Activated naive CD4-positive, alpha-beta T cell treated with anti-CD3 and anti-CD28 coated beads for 36 hours (primary cell): ENCODE measurements around the gene WDFY4. TPM values are rescaled to one million over a fixed set of nuclear protein-coding genes. Genes with fewer than 3 reads are reported as not detected.

ENCODE experiments used
- CTCF ChIA-PET: fragments of 350-600 bp; sonication (Branson Sonifier 250); formaldehyde crosslinking; loops from one replicate; lab custom pipeline; 2021; ENCODE audit warnings: antibody characterized with exemption; lab: Charles Lee
- DNase-seq: peaks from one replicate; pipeline ENCODE4 v3.0.0-alpha.2; 2020
- H3K27ac Mint-ChIP-seq: one replicate; pipeline ENCODE4 v1.8.0; 2021; ENCODE audit warnings: mild to moderate bottlenecking, mixed read lengths
- H3K27me3 Mint-ChIP-seq: one replicate; pipeline ENCODE4 v1.8.0; 2021; ENCODE audit warnings: low read depth, mixed read lengths
- H3K36me3 Mint-ChIP-seq: one replicate; pipeline ENCODE4 v1.8.0; 2021; ENCODE audit warnings: low read depth, mixed read lengths
- H3K4me1 Mint-ChIP-seq: one replicate; pipeline ENCODE4 v1.8.0; 2021; ENCODE audit warnings: low read depth, mixed read lengths
- H3K4me3 Mint-ChIP-seq: one replicate; pipeline ENCODE4 v1.8.0; 2021; ENCODE audit warnings: mild to moderate bottlenecking, moderate library complexity, mixed read lengths
- H3K9me3 Mint-ChIP-seq: one replicate; pipeline ENCODE4 v1.8.0; 2021; ENCODE audit warnings: mixed read lengths
- intact Hi-C: fragments of 100-400 bp; cut with micrococcal nuclease; formaldehyde crosslinking; loops from one replicate; pipeline ENCODE4 v1.15.1; 2023
- total RNA-seq, 2 experiments: library from RNA; stranded (reverse); gene quantifications; one replicate each; pipeline ENCODE4 v1.2.3, GENCODE V29; 2021

Gene WDFY4
- total RNA-seq, 2 experiments from 2014 or later: 0.20 to 0.29 TPM

DNA sequence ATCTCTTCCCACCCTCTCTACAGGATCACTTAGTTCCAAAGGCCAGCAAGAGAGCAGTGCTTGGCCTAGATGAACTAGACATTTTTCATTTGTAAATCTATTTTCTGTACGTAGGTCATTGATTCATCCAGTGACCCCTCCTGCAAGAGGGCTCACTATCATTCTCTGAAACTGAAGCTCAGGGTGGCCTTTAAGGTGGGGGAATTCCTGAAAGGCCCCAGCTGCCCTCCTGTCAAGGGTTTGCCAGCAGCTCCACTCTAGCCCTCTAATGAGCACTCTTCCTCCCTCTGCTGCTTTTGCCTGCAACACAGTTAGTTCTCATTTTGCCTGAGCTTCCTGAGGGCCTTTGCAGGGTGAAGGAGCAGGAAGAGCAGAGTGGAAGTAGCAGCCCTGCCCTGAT, 213.8 kb downstream of the WDFY4 start:
- intact Hi-C loops: no loop called here
- CTCF ChIA-PET: no interaction called here
- no peak for DNase-seq
- H3K36me3 Mint-ChIP-seq: no peaks in the 10 kb centered on the region
- no peaks in the 10 kb centered on the region for H3K4me1 Mint-ChIP-seq
- no peak overlapping the region for H3K27ac Mint-ChIP-seq
- H3K27me3 Mint-ChIP-seq: no peaks in the 10 kb centered on the region
- H3K4me3 Mint-ChIP-seq: no peak overlapping the region
- no peaks in the 10 kb centered on the region for H3K9me3 Mint-ChIP-seq

DNA sequence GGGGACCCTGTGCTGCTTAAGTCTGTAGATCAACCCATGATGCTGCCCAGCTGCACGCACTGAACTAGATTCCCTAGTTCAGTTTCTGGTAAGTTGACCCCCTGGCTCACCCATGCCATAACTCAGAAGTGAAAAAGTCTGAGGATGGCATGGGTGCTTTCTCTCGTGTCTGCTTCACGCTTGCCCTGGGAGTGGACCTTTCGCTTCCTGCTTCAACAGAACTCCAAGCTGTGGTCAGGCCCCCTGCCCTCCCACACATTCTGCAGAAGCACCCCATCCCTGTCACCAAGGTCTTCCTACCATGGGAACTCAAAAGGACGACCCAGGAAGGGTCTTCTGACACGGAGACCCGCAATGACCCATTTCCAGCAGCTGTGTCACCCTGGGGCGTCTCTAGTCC, 215.1 kb downstream of the WDFY4 start:
- no peaks in the 10 kb centered on the region for H3K27me3 Mint-ChIP-seq
- H3K36me3 Mint-ChIP-seq: no peaks in the 10 kb centered on the region
- DNase-seq: no peak
- CTCF ChIA-PET: interaction anchor here (1.0 kb wide), 1 partner anchor 243 kb away, joined by 4 read pairs; no protein-coding TSS in a partner anchor
- H3K4me3 Mint-ChIP-seq: no peak overlapping the region
- H3K27ac Mint-ChIP-seq: no peak overlapping the region
- H3K9me3 Mint-ChIP-seq: no peaks in the 10 kb centered on the region
- H3K4me1 Mint-ChIP-seq: no peaks in the 10 kb centered on the region
- intact Hi-C loops: no loop called here

DNA sequence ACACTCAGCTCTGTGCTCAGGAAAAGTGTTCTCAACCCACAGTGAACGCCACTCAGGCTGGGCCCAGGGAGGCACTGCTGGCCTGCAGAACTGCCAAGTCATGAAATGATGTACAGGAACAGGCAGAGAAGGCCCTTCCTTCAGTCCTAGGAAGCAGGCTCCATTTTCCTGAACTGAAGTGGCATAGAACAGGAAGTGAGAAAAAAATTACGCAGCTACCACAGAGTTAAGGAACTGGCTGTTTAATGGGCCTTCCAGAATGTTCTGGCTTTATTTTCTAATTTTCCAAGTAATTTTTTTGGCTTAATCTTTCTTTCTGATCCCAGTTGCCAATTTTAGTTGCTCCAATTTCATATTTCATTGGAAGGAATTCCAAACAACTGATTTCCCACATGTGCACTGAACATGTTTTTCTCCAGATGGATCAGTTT, 215.7 kb downstream of the WDFY4 start:
- no peaks in the 10 kb centered on the region for H3K4me1 Mint-ChIP-seq
- no peaks in the 10 kb centered on the region for H3K27me3 Mint-ChIP-seq
- no peaks in the 10 kb centered on the region for H3K36me3 Mint-ChIP-seq
- no peak for DNase-seq
- H3K27ac Mint-ChIP-seq: no peak overlapping the region
- intact Hi-C loops: no loop called here
- H3K9me3 Mint-ChIP-seq: no peaks in the 10 kb centered on the region
- CTCF ChIA-PET: interaction anchor here (1.0 kb wide), 1 partner anchor 244 kb away, joined by 4 read pairs; no protein-coding TSS in a partner anchor
- H3K4me3 Mint-ChIP-seq: no peak overlapping the region

GRCh38 chr10:48901319-48901718, 216.6 kb downstream of the WDFY4 start:
- DNase-seq: no peak
- Mint-ChIP-seq H3K27me3 (no peaks in the 10 kb centered on the region), H3K36me3 (no peaks in the 10 kb centered on the region), H3K9me3 (no peaks in the 10 kb centered on the region), H3K27ac (no peak overlapping the region), H3K4me3 (no peak overlapping the region), H3K4me1 (no peaks in the 10 kb centered on the region)
- CTCF ChIA-PET: no interaction called here
- intact Hi-C loops: no loop called here

GRCh38 chr10:48902096-48902495, 217.4 kb downstream of the WDFY4 start:
- H3K4me1 Mint-ChIP-seq: no peaks in the 10 kb centered on the region
- no peak overlapping the region for H3K4me3 Mint-ChIP-seq
- CTCF ChIA-PET: no interaction called here
- intact Hi-C loops: no loop called here
- H3K27ac Mint-ChIP-seq: no peak overlapping the region
- no peaks in the 10 kb centered on the region for H3K27me3 Mint-ChIP-seq
- no peaks in the 10 kb centered on the region for H3K9me3 Mint-ChIP-seq
- no peak for DNase-seq
- no peaks in the 10 kb centered on the region for H3K36me3 Mint-ChIP-seq

DNA sequence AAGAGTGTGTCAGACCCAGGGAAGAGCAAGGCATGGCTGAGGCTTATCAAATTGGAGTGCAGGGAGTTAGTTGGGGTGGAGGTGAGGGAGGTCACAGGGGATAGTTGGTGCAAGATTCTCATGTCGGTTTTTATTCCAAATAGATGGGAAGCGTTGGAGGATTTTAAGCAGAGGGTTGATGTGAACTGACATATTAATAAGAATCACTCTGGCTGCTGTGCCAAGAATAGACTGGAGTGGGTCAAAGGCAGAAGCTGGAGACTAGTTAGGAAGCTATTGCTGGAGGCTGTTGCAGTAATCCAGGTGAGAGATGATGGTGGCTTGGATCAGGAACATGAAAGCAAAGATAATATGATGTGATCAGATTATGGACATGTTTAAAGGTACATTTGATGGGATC, 218.5 kb downstream of the WDFY4 start:
- DNase-seq: no peak
- intact Hi-C loops: no loop called here
- Mint-ChIP-seq H3K4me3 (no peak overlapping the region), H3K4me1 (no peaks in the 10 kb centered on the region), H3K27ac (no peak overlapping the region), H3K36me3 (no peaks in the 10 kb centered on the region), H3K9me3 (no peaks in the 10 kb centered on the region), H3K27me3 (no peaks in the 10 kb centered on the region)
- CTCF ChIA-PET: interaction anchor here (0.6 kb wide), 1 partner anchor 498 kb away, joined by 3 read pairs; no protein-coding TSS in a partner anchor

DNA sequence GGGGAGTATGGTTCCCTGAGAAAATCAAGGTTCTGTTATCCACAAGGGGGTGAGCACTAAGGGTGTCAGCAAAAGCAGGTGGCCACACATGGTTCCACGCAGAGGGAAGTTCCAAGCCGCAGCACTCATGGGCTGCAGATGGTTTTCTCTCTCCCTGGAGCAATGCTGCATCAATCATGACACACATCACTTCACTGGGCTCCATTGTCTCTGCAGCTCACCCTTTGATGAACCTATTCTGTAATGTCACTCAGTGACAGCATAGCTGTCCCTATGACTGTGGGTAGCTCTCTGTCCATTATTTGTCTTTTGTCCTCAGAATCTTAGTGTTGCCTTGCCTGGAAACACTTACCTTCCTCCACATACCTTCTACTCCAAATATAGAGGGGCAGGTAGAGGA, 220.2 kb downstream of the WDFY4 start:
- Mint-ChIP-seq H3K27me3 (no peaks in the 10 kb centered on the region), H3K4me1 (no peaks in the 10 kb centered on the region), H3K4me3 (no peak overlapping the region), H3K27ac (no peak overlapping the region), H3K9me3 (no peaks in the 10 kb centered on the region), H3K36me3 (no peaks in the 10 kb centered on the region)
- intact Hi-C loops: no loop called here
- CTCF ChIA-PET: no interaction called here
- no peak for DNase-seq

- Mint-ChIP-seq H3K27me3 (no peaks in the 10 kb centered on the region), H3K36me3 (no peaks in the 10 kb centered on the region), H3K27ac (no peak overlapping the region), H3K9me3 (no peaks in the 10 kb centered on the region), H3K4me1 (no peaks in the 10 kb centered on the region), H3K4me3 (no peak overlapping the region)
- CTCF ChIA-PET: no interaction called here
- no peak for DNase-seq
- intact Hi-C loops: no loop called here
Measured at GRCh38 chr10:48905311-48905710, 220.6 kb downstream of the WDFY4 start.

GRCh38 chr10:48906841-48907240, 222.2 kb downstream of the WDFY4 start:
- no peak overlapping the region for H3K27ac Mint-ChIP-seq
- DNase-seq: no peak
- no peaks in the 10 kb centered on the region for H3K36me3 Mint-ChIP-seq
- no peaks in the 10 kb centered on the region for H3K27me3 Mint-ChIP-seq
- no peak overlapping the region for H3K4me3 Mint-ChIP-seq
- intact Hi-C loops: no loop called here
- no peaks in the 10 kb centered on the region for H3K4me1 Mint-ChIP-seq
- H3K9me3 Mint-ChIP-seq: no peaks in the 10 kb centered on the region
- CTCF ChIA-PET: no interaction called here

- intact Hi-C loops: no loop called here
- CTCF ChIA-PET: no interaction called here
Measured at GRCh38 chr10:48907730-48908129, 223.1 kb downstream of the WDFY4 start.

DNA sequence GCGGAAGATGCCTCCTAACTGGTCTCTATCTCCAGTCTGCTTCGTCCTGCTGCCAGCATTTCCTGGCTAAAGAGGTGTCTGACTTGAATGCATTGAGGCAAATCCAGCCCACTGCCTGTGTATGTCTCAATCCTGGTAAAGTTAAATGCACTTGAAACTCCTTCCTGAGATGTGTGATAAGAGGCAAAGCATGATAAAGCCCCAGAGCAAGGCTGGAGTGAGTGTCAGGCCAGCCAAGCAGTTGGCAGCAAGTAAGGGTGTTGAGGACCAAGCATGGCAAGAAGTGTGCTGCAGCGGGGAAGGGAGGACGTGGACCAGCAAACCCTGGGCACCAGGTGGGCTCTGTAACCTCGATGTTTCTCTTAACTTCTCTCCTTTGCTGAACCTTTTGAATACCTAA, 225.9 kb downstream of the WDFY4 start:
- intact Hi-C loops: no loop called here
- DNase-seq: no peak
- CTCF ChIA-PET: no interaction called here
- H3K36me3 Mint-ChIP-seq: no peaks in the 10 kb centered on the region
- H3K27me3 Mint-ChIP-seq: no peaks in the 10 kb centered on the region
- no peaks in the 10 kb centered on the region for H3K4me1 Mint-ChIP-seq
- no peaks in the 10 kb centered on the region for H3K9me3 Mint-ChIP-seq
- H3K4me3 Mint-ChIP-seq: no peak overlapping the region
- no peak overlapping the region for H3K27ac Mint-ChIP-seq

More at GRCh38 chr10:48907730-48908129, 223.1 kb downstream of the WDFY4 start:
- DNase-seq: no peak
- no peaks in the 10 kb centered on the region for H3K27me3 Mint-ChIP-seq
- H3K4me1 Mint-ChIP-seq: no peaks in the 10 kb centered on the region
- no peaks in the 10 kb centered on the region for H3K9me3 Mint-ChIP-seq
- H3K27ac Mint-ChIP-seq: no peak overlapping the region
- no peak overlapping the region for H3K4me3 Mint-ChIP-seq
- no peaks in the 10 kb centered on the region for H3K36me3 Mint-ChIP-seq

GRCh38 chr10:48913674-48914073, 229.0 kb downstream of the WDFY4 start:
- peaks cover 4% of the 10 kb centered on the region for H3K27me3 Mint-ChIP-seq
- no peak for DNase-seq
- no peaks in the 10 kb centered on the region for H3K4me1 Mint-ChIP-seq
- no peaks in the 10 kb centered on the region for H3K36me3 Mint-ChIP-seq
- intact Hi-C loops: no loop called here
- no peak overlapping the region for H3K4me3 Mint-ChIP-seq
- no peaks in the 10 kb centered on the region for H3K9me3 Mint-ChIP-seq
- CTCF ChIA-PET: no interaction called here
- H3K27ac Mint-ChIP-seq: no peak overlapping the region

DNA sequence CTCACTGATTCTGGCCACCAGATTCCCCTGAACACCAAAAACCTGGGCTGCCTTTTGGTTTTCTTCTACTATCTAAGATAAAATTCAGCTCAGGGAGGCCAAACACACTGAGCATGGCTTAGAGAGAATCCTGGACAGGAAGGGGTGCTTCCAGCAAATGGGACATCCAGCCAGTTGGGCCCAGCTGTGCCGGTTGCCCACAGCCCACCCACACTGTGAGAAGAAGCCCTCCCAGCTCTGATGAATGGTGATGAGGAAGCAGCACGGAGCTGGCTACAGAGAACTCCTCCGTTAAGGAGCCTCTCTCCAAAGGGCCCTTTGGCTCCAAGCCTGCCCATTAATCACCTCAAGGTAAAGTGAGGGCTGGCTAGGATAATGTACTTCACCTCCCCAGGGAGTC, 239.1 kb downstream of the WDFY4 start:
- intact Hi-C loops: no loop called here
- Mint-ChIP-seq H3K9me3 (no peaks in the 10 kb centered on the region), H3K27me3 (no peaks in the 10 kb centered on the region), H3K4me3 (no peak overlapping the region), H3K4me1 (no peaks in the 10 kb centered on the region), H3K27ac (no peak overlapping the region), H3K36me3 (no peaks in the 10 kb centered on the region)
- CTCF ChIA-PET: no interaction called here
- DNase-seq: no peak

DNA sequence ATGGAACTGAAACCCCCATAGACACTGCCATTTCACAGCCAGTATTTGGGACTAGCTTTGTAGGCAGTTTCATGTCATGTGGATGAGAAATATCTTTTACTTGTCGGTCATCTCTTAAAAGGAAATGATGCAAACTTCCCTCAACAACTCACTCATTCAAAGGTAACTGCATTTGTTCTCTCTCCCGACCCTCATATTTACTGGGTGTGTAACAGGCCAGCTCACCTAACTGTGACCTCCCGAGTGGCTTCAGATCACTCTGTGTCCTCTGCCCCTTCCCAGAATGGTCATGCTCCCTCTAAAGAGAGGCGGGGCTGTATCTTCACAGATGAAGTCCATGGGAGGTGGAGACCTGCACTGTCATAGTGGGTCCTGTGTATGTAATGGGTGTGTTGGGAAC, 240.3 kb downstream of the WDFY4 start:
- no peak for DNase-seq
- Mint-ChIP-seq H3K27ac (no peak overlapping the region), H3K27me3 (no peaks in the 10 kb centered on the region), H3K36me3 (no peaks in the 10 kb centered on the region), H3K9me3 (no peaks in the 10 kb centered on the region), H3K4me1 (no peaks in the 10 kb centered on the region), H3K4me3 (no peak overlapping the region)
- intact Hi-C loops: no loop called here
- CTCF ChIA-PET: no interaction called here
